HepG2 (cell line): Measurements from ENCODE around the gene RPL18. TPM values are rescaled to one million over a fixed set of nuclear protein-coding genes. Genes with fewer than 3 reads are reported as not detected.

ENCODE experiments used
- ARNT2 ChIP-seq: sonication (generic); formaldehyde crosslinking; IDR thresholded peaks from 2 replicates; pipeline ENCODE4 v1.8.0; 2022; ENCODE audit warnings: mild to moderate bottlenecking, low read depth, missing genetic modification reagents, moderate library complexity
- ASH2L ChIP-seq: fragments of 300-600, 200-600 bp; sonication (generic); IDR thresholded peaks from 2 replicates; pipeline ENCODE4 v1.7.0; 2017; ENCODE audit warnings: low read depth, mild to moderate bottlenecking, moderate library complexity, mixed read lengths, low read length; ENCODE audit not compliant: insufficient read length
- CERS6 ChIP-seq: sonication (generic); formaldehyde crosslinking; IDR thresholded peaks from 2 replicates; pipeline ENCODE4 v1.5.0; 2020; ENCODE audit warnings: missing genetic modification reagents
- CREB1 ChIP-seq, 2 experiments: fragments of 450-650 bp in 1 of 2; IDR thresholded peaks; 2 replicates each; pipeline ENCODE4 v1.6.1; 2016 to 2017; ENCODE audit warnings: control low read depth in 1 of 2, mild to moderate bottlenecking in 1 of 2, missing compliant biosample characterization in 1 of 2, missing genetic modification characterization in 1 of 2
- CREM ChIP-seq, 2 experiments: sonication (generic) in 1 of 2; formaldehyde crosslinking in 1 of 2; IDR thresholded peaks; 2 replicates each; pipeline versions ENCODE4 v1.4.0 to v1.6.1; 2016 to 2020; ENCODE audit warnings: antibody characterized with exemption in 1 of 2, mild to moderate bottlenecking in 1 of 2, missing genetic modification reagents in 1 of 2
- GABPA ChIP-seq, 2 experiments: IDR thresholded peaks; 2 replicates each; pipeline ENCODE4 v1.6.1; 2011 to 2016; ENCODE audit warnings: low read depth in 2 of 2, low read length in 1 of 2, missing biosample characterization in 1 of 2, missing genetic modification characterization in 1 of 2
- HCFC1 ChIP-seq: fragments of 150-350 bp; IDR thresholded peaks from 2 replicates; pipeline ENCODE4 v1.6.1; 2014; ENCODE audit warnings: low read depth, low read length
- SOX6 ChIP-seq, 2 experiments: fragments of 450-650 bp in 1 of 2; sonication (generic) in 1 of 2; formaldehyde crosslinking in 1 of 2; IDR thresholded peaks; 2 replicates each; pipeline versions ENCODE4 v1.4.0 to v1.6.1; 2017 to 2020; ENCODE audit warnings: antibody characterized with exemption in 1 of 2, mild to moderate bottlenecking in 1 of 2, missing genetic modification reagents in 1 of 2
- XRCC5 ChIP-seq: fragments of 200-400 bp; formaldehyde crosslinking; optimal IDR thresholded peaks from 2 replicates; pipeline ENCODE3; 2017; ENCODE audit warnings: mild to moderate bottlenecking, low read length
- ZNF143 ChIP-seq: sonication (generic); formaldehyde crosslinking; IDR thresholded peaks from 2 replicates; pipeline ENCODE4 v1.4.0; 2020; ENCODE audit warnings: missing genetic modification reagents
- ZNF414 ChIP-seq: sonication (generic); formaldehyde crosslinking; IDR thresholded peaks from 2 replicates; pipeline ENCODE4 v1.5.0; 2020; ENCODE audit warnings: missing genetic modification reagents
- ZNF468 ChIP-seq: sonication (generic); formaldehyde crosslinking; IDR thresholded peaks from 2 replicates; pipeline ENCODE4 v1.8.0; 2022; ENCODE audit warnings: mild to moderate bottlenecking, moderate library complexity, missing genetic modification reagents
- ZNF597 ChIP-seq: sonication (generic); formaldehyde crosslinking; IDR thresholded peaks from 2 replicates; pipeline ENCODE4 v1.5.0; 2020; ENCODE audit warnings: missing genetic modification reagents
- polyA plus RNA-seq, 8 experiments: library from polyadenylated mRNA; depleted of rRNA in 3 of 8; stranded (reverse) in 7 of 8; unstranded in 1 of 8; fragments of >200 nt; fragmentation: Illumina TruSeq in 4 of 8; extraction: Trizol in 4 of 8; gene quantifications; 2 replicates each; pipeline versions ENCODE4 v1.2.1 to v1.2.3, GENCODE V29; 2011 to 2016; ENCODE audit warnings: low read depth in 4 of 8, missing spikeins in 1 of 8, mixed read lengths in 1 of 8; ENCODE audit not compliant: insufficient read depth in 1 of 8
- total RNA-seq, 5 experiments: library from RNA; depleted of rRNA; stranded (reverse); fragments of >200 nt; fragmentation: Illumina TruSeq; extraction: Trizol; gene quantifications; 2 replicates each; pipeline ENCODE4 v1.2.3, GENCODE V29; 2016; ENCODE audit warnings: low read depth in 1 of 5
- TF ChIP-seq, protein P1 (sequence below): sonication (generic); formaldehyde crosslinking; IDR thresholded peaks from 2 replicates; pipeline ENCODE4 v1.9.0; 2021; ENCODE audit warnings: missing genetic modification reagents, borderline replicate concordance
- TF ChIP-seq, protein P2 (sequence below): sonication (generic); IDR thresholded peaks from 2 replicates; pipeline ENCODE4 v1.6.1; 2016; ENCODE audit warnings: low read depth, borderline replicate concordance
- TF ChIP-seq, protein P3 (sequence below): sonication (generic); formaldehyde crosslinking; IDR thresholded peaks from 2 replicates; pipeline ENCODE4 v1.8.1; 2023; ENCODE audit warnings: missing genetic modification reagents, inconsistent platforms, borderline replicate concordance
- TF ChIP-seq, protein P4 (sequence below): IDR thresholded peaks from 2 replicates; pipeline ENCODE4 v1.6.1; 2016; ENCODE audit warnings: low read depth, control low read depth

RPL18 gene
- total and polyA plus RNA-seq, 2 of the 13 experiments (the other 11 are each of a cell fraction or from before 2014, with no cell fraction given), result 1,485 to 1,639 TPM

DNA sequence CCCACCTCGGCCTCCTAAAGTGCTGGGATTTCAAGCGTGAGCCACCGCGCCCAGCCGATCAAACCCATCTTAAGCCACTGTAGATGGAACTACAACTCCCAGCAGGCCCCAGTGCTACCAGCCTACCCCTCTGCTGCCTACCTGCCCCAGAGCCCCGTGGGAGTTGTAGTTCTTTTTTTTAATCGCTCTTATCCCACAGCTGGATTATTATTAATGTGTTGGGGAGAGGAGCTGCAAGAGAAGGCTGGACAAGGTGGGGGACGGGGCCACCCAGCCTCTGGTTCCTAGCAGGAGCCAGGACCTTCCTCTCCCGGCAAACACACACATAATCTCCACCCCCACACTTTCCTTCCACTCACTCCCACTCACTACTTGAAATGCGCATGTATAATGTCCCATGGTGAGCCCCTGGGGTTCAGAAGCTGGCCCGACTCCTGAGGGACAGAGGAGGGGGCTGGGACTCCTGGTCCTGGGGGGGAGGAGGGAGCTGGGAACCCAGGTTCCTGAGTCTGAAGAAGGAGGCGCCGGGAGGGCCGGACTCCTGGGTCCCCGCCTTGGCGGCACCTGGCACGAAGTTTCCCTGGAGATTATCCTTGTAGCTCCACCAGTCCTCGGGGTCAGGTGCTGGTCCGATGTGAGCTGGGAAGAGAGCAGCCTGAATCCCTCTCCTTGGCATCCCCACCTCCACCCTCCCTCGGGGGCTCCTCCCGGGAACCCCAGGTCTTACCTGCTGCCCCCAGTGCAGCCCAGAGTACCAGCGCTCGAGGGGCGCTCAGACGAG lies 26.1 kb upstream of the RPL18 start (continued):
- TF ChIP-seq ZNF414 (CRISPR knock-in tag) (no peak), ZNF143 (CRISPR knock-in tag) (peak; percentile 99), CREB1 (IDR thresholded peaks at IDR 0.05) (no peak), CREB1 (CRISPR knock-in tag; IDR thresholded peaks at IDR 0.05) (peak; percentile 47; the same call in 1 of the 2 replicates), CREM (IDR thresholded peaks at IDR 0.05) (peak; percentile 85), CREM (CRISPR knock-in tag; IDR thresholded peaks at IDR 0.05) (no peak), ARNT2 (CRISPR knock-in tag) (no peak), HCFC1 (peak; percentile 98), ASH2L (no peak), ZNF597 (CRISPR knock-in tag) (0 out of 2 replicates have a peak, but pooled peaks have one; percentile 38), GABPA (IDR thresholded peaks at IDR 0.05; ENCODE audit: low read depth, low read length) (no peak), GABPA (CRISPR knock-in tag; IDR thresholded peaks at IDR 0.05; ENCODE audit: low read depth) (peak; percentile 61), CERS6 (CRISPR knock-in tag) (no peak), ZNF468 (CRISPR knock-in tag) (no peak), XRCC5 (peak; percentile 23), SOX6 (IDR thresholded peaks at IDR 0.05) (no peak), SOX6 (CRISPR knock-in tag; IDR thresholded peaks at IDR 0.05) (no peak)
- TF ChIP-seq, protein P1, sequence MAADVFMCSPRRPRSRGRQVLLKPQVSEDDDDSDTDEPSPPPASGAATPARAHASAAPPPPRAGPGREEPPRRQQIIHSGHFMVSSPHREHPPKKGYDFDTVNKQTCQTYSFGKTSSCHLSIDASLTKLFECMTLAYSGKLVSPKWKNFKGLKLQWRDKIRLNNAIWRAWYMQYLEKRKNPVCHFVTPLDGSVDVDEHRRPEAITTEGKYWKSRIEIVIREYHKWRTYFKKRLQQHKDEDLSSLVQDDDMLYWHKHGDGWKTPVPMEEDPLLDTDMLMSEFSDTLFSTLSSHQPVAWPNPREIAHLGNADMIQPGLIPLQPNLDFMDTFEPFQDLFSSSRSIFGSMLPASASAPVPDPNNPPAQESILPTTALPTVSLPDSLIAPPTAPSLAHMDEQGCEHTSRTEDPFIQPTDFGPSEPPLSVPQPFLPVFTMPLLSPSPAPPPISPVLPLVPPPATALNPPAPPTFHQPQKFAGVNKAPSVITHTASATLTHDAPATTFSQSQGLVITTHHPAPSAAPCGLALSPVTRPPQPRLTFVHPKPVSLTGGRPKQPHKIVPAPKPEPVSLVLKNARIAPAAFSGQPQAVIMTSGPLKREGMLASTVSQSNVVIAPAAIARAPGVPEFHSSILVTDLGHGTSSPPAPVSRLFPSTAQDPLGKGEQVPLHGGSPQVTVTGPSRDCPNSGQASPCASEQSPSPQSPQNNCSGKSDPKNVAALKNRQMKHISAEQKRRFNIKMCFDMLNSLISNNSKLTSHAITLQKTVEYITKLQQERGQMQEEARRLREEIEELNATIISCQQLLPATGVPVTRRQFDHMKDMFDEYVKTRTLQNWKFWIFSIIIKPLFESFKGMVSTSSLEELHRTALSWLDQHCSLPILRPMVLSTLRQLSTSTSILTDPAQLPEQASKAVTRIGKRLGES, result no peak
- TF ChIP-seq, protein P2, sequence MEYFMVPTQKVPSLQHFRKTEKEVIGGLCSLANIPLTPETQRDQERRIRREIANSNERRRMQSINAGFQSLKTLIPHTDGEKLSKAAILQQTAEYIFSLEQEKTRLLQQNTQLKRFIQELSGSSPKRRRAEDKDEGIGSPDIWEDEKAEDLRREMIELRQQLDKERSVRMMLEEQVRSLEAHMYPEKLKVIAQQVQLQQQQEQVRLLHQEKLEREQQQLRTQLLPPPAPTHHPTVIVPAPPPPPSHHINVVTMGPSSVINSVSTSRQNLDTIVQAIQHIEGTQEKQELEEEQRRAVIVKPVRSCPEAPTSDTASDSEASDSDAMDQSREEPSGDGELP, result no peak
- TF ChIP-seq, protein P3, sequence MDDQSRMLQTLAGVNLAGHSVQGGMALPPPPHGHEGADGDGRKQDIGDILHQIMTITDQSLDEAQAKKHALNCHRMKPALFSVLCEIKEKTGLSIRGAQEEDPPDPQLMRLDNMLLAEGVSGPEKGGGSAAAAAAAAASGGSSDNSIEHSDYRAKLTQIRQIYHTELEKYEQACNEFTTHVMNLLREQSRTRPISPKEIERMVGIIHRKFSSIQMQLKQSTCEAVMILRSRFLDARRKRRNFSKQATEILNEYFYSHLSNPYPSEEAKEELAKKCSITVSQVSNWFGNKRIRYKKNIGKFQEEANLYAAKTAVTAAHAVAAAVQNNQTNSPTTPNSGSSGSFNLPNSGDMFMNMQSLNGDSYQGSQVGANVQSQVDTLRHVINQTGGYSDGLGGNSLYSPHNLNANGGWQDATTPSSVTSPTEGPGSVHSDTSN, result no peak
- TF ChIP-seq, protein P4, sequence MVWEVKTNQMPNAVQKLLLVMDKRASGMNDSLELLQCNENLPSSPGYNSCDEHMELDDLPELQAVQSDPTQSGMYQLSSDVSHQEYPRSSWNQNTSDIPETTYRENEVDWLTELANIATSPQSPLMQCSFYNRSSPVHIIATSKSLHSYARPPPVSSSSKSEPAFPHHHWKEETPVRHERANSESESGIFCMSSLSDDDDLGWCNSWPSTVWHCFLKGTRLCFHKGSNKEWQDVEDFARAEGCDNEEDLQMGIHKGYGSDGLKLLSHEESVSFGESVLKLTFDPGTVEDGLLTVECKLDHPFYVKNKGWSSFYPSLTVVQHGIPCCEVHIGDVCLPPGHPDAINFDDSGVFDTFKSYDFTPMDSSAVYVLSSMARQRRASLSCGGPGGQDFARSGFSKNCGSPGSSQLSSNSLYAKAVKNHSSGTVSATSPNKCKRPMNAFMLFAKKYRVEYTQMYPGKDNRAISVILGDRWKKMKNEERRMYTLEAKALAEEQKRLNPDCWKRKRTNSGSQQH, result no peak
